GM20431 (cell line): ENCODE results near the gene PLEKHM3.

ENCODE experiments used
- in situ Hi-C: fragments of 300-500 bp; cut with MseI, MboI; formaldehyde crosslinking; loops from one replicate; pipeline ENCODE4 v1.15.0; 2020; ENCODE audit warnings: low sequenced_read_pairs; ENCODE audit not compliant: unreplicated experiment

PLEKHM3 gene

DNA sequence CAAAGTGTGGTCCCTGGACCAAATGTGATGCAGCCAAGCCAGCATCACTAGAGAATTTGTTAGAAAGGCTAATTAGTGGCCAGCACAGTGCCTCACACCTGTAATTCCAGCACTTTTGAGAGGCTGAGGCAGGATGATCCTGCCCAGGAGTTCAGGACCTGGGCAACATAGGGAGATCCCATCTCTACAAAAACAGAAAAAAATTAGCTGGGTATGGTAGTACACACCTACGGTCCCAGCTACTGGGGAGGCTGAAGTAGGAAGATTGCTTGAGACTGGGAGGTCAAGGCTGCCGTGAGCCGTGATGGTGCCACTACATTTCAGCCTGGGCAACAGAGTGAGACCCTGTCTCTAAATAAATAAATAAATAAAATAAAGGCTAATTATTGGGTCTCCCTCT, 185.8 kb downstream of the PLEKHM3 start:
- in situ Hi-C loops, result no loop called here

- in situ Hi-C loops, result no loop called here
These were observed 186.3 kb downstream of the PLEKHM3 start for GRCh38 chr2:207839028-207839427.

DNA sequence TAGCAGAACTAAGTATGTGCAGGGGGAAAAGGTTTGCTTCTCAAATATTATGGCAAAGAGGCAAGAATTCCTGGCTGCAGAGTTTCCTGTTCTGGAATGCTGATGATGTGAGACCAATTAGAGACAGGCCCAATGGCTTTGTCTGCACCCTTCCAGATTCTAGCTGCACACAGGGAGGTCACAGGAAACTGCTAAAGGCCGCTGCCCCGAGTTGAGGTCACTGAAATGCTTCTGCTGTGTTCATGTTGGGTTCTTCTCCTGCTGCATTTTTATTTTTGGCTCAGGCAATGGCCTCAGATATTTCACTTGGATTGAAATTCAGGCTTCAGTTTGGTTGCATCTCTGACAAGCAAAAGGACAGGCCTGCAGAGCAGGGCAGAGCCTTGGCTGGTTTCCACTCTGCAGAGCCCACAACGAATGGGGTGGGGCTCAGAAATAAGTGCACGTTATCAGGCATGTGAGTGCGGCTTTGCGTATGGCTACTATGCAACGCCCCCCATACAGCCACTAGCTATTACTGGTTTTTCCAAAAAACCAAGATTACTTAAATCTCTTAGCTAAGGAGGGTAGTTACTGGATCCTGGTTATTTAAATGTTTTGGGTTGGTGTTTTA, 188.7 kb downstream of the PLEKHM3 start:
- in situ Hi-C loops, result no loop called here

DNA sequence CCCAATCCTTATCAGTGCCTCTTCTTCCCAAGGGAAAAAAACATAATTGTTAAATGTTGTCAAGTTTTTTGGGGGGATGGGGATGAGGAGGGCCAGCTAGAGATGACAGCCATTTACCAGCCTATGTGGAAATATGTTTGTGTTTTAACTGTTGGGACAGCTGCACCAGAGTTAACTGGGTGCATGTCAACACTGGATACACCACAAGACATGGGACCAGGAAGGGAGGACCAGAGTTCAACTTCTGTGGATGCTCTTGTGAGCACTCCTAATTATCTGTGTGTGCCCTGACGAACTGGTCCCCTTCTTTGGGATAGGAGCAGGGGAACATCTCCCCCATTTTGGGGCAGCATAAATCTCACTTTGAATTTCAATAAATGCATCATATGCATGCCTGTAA, 189.5 kb downstream of the PLEKHM3 start:
- in situ Hi-C loops, result no loop called here

DNA sequence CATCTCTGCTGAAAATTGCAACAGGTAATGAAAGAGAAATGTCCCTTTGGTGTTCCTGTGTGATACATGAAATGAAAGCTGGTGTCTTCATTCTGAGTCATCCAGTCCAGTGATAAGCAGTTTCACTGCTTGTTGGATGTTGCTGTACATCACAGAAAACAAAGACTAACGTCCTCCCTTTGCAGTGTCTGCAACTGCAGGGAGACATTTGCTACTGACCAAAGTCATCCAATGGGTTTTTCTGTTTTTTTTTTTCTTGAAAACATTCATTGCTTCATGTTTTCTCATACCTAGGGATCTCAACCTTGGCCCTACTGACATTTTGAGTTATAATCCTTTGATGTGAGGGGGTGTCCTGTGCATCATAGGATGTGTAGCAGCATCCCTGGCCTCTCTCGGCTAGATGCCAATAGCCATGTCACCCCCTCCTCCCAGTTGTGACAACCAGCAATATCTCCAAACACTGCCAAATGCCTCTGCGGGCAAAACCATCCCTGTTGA, 192.0 kb downstream of the PLEKHM3 start:
- in situ Hi-C loops, result no loop called here

DNA sequence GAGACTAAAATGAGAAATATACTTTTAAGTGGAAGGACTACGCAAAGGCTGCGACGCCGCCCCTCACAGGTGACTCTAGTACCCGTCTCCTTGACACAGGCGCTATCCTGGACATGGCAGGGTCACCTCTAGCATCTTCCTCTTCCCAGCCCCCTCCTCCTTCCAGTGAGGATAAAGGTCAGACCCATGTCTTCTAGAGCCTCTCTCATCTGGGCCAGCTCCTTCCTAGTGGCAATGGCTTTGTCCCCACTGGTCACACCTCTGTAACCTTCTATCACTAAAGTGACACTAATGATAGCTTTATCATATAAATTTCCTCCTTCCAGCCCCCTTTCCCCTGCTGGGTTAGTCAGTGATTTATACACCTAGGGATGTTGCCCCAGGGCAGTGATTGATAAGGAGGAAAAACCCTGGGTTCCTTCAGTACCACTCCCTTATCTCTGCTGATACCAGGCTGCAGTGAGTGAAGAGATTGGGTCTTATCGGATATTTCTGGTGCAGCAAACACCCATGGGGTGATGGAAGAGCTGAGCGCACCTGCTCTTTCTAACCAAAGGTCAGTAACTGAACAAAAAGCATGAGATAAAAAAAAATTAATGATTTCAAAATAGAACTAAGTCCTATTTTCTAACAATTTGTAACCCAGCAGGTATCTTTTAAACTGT, 193.6 kb downstream of the PLEKHM3 start:
- in situ Hi-C loops, result no loop called here

- in situ Hi-C loops, result no loop called here
These were observed 194.4 kb downstream of the PLEKHM3 start for GRCh38 chr2:207830778-207831438.

- in situ Hi-C loops, result no loop called here
These were observed 196.8 kb downstream of the PLEKHM3 start for GRCh38 chr2:207828361-207829057.

DNA sequence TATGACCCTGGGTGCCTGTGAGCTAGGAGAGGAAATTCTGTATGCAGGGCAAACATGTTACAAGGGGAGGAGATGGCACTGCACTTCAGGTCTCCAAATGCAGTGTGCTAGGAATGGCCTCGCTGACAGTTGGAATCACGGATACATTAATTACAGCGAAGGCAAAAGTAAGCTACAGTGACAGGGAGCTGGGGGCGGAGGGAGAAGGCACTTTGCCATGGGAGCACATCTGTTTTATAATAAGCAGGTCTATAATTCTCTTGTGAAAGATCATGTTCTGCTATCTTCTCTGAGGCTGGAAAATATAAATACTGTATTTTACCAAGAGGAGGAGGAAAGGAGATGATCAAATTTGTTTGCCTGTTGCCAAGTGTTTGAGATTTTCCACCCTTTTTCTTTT, 199.3 kb downstream of the PLEKHM3 start:
- in situ Hi-C loops, result no loop called here

GRCh38 chr2:207825045-207825954, 200.0 kb downstream of the PLEKHM3 start:
- in situ Hi-C loops, result no loop called here

DNA sequence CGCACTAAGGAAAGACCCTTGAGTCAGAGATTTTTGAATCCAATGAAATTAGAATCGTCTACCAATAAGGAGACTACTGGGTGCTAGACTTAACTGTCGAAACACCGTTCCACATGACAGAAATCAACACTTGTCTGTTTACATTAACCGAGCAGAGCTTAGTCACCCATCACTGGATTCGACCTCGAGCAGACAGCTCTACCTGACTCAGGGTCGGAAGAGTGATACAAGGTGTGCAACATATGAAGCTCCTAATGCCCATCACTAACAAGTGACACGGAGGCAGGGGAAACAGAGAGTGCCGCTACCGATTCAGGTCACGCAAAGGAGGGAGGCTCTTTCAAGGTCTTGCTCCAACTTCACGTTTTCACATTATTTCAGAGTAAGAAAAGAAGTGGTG, 201.5 kb downstream of the PLEKHM3 start:
- in situ Hi-C loops, result no loop called here

DNA sequence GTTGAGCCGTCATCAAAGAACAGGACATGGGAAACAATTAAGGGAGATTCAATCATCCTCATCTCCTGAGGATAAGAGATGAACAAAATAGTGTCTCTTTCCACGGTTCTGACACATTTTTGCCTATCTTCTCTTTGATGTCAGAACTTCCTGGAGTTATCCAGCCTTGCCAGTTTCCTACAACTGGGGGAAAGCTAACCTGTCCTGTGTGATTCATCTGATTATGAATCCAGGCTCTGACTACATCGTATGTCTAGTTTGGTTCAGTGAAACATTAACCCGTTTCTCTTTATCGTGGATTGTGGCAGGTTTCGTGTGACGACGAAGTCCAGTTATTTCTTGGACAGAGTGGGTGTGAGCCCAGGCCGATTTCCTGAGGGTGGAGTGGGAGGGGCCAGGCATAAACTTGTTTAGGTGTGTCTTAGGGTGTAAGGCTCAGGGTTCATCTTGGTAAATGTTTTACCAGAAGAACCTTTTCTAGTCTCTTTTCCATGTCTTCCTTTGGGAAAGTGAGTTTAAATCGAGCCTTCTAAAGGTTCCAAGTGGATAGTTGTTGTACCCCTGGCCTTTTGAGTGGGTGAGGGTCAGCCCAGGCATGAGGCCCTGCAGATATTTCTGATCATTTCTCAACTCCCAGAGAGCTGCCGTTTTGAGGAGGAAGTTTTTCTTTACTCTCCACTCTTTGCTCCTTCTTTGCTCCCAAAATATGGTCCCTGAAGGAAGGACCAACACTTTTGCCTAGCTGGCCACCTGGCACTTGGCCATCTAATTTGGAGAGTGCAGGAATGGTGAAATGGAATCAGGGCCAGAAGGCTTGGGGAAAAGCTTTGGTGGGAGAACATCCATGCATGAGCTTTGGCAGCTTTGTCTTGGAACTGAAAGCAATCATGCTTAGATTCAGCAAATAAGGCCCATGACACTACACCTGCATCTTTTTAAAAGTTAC, 205.2 kb downstream of the PLEKHM3 start:
- in situ Hi-C loops, result no loop called here

GRCh38 chr2:207819021-207819797, 206.1 kb downstream of the PLEKHM3 start:
- in situ Hi-C loops, result no loop called here

GRCh38 chr2:207816546-207816945, 208.8 kb downstream of the PLEKHM3 start:
- in situ Hi-C loops, result no loop called here

- in situ Hi-C loops, result no loop called here
These were observed 210.1 kb downstream of the PLEKHM3 start for GRCh38 chr2:207815254-207815653.

GRCh38 chr2:207813942-207814341, 211.4 kb downstream of the PLEKHM3 start:
- in situ Hi-C loops, result no loop called here

DNA sequence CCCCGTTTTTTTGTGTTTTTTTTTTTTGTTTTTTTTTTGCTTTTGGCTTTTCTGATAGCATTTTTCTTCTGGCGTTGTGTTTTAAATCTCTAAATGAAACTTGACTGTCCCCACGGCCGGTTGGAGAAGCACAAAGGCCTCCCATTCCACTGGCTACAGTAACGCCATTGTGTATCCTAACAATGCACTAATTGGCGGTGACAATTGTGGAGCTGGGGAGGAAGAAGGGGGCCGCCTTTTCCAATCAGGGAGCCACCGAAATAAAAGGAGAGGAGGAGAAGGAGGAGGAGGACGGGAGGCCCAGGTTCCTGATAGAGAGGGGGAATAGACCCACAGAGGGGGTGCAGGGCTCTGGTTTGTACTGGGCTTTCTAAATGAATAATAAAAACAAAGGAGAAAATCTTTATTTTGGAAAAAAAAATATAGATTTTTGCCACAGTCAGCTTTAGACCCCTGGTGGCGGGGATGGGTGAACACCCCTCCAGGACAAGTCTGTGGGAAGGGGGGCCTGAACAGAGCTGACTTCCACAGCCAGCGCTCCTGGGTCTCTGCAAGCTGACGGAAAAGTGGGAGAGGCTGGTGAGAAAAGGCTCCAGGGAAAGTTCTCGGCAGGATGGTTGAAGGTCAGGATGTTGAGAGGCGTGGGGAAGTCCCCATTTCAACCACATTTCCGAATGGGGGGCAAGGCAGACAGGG, 212.0 kb downstream of the PLEKHM3 start:
- in situ Hi-C loops, result no loop called here
